K562 (cell line): ENCODE results near the gene PCNX3. TPM values are rescaled to one million over a fixed set of nuclear protein-coding genes. Genes with fewer than 3 reads are reported as not detected.

Experiments
- BHLHE40 ChIP-seq: IDR thresholded peaks from 2 replicates; pipeline ENCODE4 v1.6.1; 2011; ENCODE audit warnings: low read length, improper control_type of control experiment
- CXXC5 ChIP-seq: fragments of 250-450 bp; sonication (Bioruptor Pico); IDR thresholded peaks from 2 replicates; pipeline ENCODE4 v1.8.0; 2022; ENCODE audit warnings: inconsistent platforms, mild to moderate bottlenecking, moderate library complexity
- HEY1 ChIP-seq: fragments of 250-450 bp; sonication (Bioruptor Pico); IDR thresholded peaks from 2 replicates; pipeline ENCODE4 v1.5.0; 2020; ENCODE audit warnings: mild to moderate bottlenecking, moderate library complexity, borderline replicate concordance
- HNRNPL ChIP-seq: fragments of 200-400 bp; formaldehyde crosslinking; IDR thresholded peaks from 2 replicates; pipeline ENCODE4 v1.6.1; 2017; ENCODE audit warnings: low read depth, mild to moderate bottlenecking, low read length
- ILK ChIP-seq: fragments of 450-650 bp; IDR thresholded peaks from 2 replicates; pipeline ENCODE4 v1.6.1; 2016; ENCODE audit warnings: missing genetic modification characterization, low read depth, mild to moderate bottlenecking, missing compliant biosample characterization, moderate library complexity, borderline replicate concordance
- JUND ChIP-seq, 2 experiments: IDR thresholded peaks; 2 replicates in 1 of 2; 3 replicates in 1 of 2; pipeline ENCODE4 v1.6.1; 2011; ENCODE audit warnings: borderline replicate concordance in 2 of 2, low read depth in 2 of 2, low read length in 2 of 2, improper control_type of control experiment in 1 of 2, missing biosample characterization in 1 of 2, missing genetic modification characterization in 1 of 2, missing genetic modification reagents in 1 of 2
- KHSRP ChIP-seq: fragments of 450-650 bp; IDR thresholded peaks from 2 replicates; pipeline ENCODE4 v1.6.1; 2017
- KLF1 ChIP-seq: fragments of 450-650 bp; IDR thresholded peaks from 2 replicates; pipeline ENCODE4 v1.6.1; 2016; ENCODE audit warnings: missing genetic modification characterization, missing compliant biosample characterization
- MAFG ChIP-seq: fragments of 450-650 bp; conservative IDR thresholded peaks from 2 replicates; pipeline ENCODE4 v1.6.1; 2016; ENCODE audit warnings: missing genetic modification characterization, missing compliant biosample characterization
- NFYB ChIP-seq: IDR thresholded peaks from 2 replicates; pipeline ENCODE4 v1.6.1; 2011; ENCODE audit warnings: mild to moderate bottlenecking, moderate library complexity; ENCODE audit not compliant: insufficient read length; ENCODE audit errors: extremely low read depth
- NR2F6 ChIP-seq: fragments of 450-650 bp; formaldehyde crosslinking; IDR thresholded peaks from 2 replicates; pipeline ENCODE4 v1.4.0; 2020; ENCODE audit warnings: mild to moderate bottlenecking
- RAD21 ChIP-seq, 2 experiments: fragments of 250-450 bp in 1 of 2; fragments of 450-650 bp in 1 of 2; sonication (Bioruptor Pico) in 1 of 2; formaldehyde crosslinking in 1 of 2; IDR thresholded peaks in 1 of 2; conservative IDR thresholded peaks in 1 of 2; 2 replicates each; pipeline versions ENCODE4 v1.4.0 to v1.8.0; 2020 to 2022; ENCODE audit warnings: mild to moderate bottlenecking in 2 of 2, moderate library complexity in 1 of 2
- RBM15 ChIP-seq: fragments of 200-400 bp; formaldehyde crosslinking; IDR thresholded peaks from 2 replicates; pipeline ENCODE4 v1.6.1; 2018; ENCODE audit warnings: mild to moderate bottlenecking, low read length, moderate library complexity; ENCODE audit not compliant: insufficient read depth
- RBM17 ChIP-seq: fragments of 200-400 bp; formaldehyde crosslinking; IDR thresholded peaks from 2 replicates; pipeline ENCODE4 v1.6.1; 2017; ENCODE audit warnings: low read depth, mild to moderate bottlenecking, low read length, borderline replicate concordance
- RFX1 ChIP-seq: fragments of 450-650 bp; IDR thresholded peaks from 2 replicates; pipeline ENCODE4 v1.6.1; 2016; ENCODE audit warnings: mild to moderate bottlenecking, moderate library complexity
- TCF3 ChIP-seq: sonication (generic); formaldehyde crosslinking; IDR thresholded peaks from 2 replicates; pipeline ENCODE4 v1.4.0; 2020; ENCODE audit warnings: mild to moderate bottlenecking, missing genetic modification reagents
- U2AF1 ChIP-seq: fragments of 200-400 bp; formaldehyde crosslinking; optimal IDR thresholded peaks from 2 replicates; pipeline ENCODE3; 2017; ENCODE audit warnings: mild to moderate bottlenecking, low read depth, low read length, moderate library complexity
- ZBTB17 ChIP-seq: fragments of 450-650 bp; formaldehyde crosslinking; IDR thresholded peaks from 2 replicates; pipeline ENCODE4 v1.4.0; 2020; ENCODE audit warnings: mild to moderate bottlenecking
- ZNF23 ChIP-seq: fragments of 250-450 bp; sonication (Bioruptor Pico); IDR thresholded peaks from 2 replicates; pipeline ENCODE4 v1.4.0; 2020; ENCODE audit warnings: mild to moderate bottlenecking
- ZNF311 ChIP-seq: fragments of 250-450 bp; sonication (Bioruptor Pico); IDR thresholded peaks from 2 replicates; pipeline ENCODE4 v1.4.0; 2020; ENCODE audit warnings: mild to moderate bottlenecking, moderate library complexity
- ZNF586 ChIP-seq: fragments of 450-650 bp; formaldehyde crosslinking; conservative IDR thresholded peaks from 2 replicates; pipeline ENCODE4 v1.4.0; 2020; ENCODE audit warnings: mild to moderate bottlenecking, moderate library complexity
- polyA plus RNA-seq, 8 experiments: library from polyadenylated mRNA; depleted of rRNA in 4 of 8; stranded (reverse) in 5 of 8; unstranded in 3 of 8; fragments of >200 nt; fragmentation: Nextera tagmentation in 2 of 8; fragmentation: Illumina TruSeq in 1 of 8; extraction: Ambion mirVana in 2 of 8; extraction: Trizol in 1 of 8; gene quantifications; 2 replicates each; pipeline versions ENCODE4 v1.2.1 to v1.2.3, GENCODE V29; 2011 to 2014; ENCODE audit warnings: inconsistent platforms in 1 of 8, missing spikeins in 1 of 8
- total RNA-seq, 7 experiments: library from RNA; depleted of rRNA in 6 of 7; stranded (reverse); fragments of >200 nt in 6 of 7; fragmentation: Illumina TruSeq in 2 of 7; extraction: Trizol in 2 of 7; gene quantifications; 2 replicates each; pipeline versions ENCODE4 v1.2.1 to v1.2.3, GENCODE V29; 2011 to 2021; ENCODE audit warnings: low replicate concordance in 1 of 7
- TF ChIP-seq, protein P1 (sequence below): fragments of 450-650 bp; formaldehyde crosslinking; IDR thresholded peaks from 2 replicates; pipeline ENCODE4 v1.4.0; 2020; ENCODE audit warnings: mild to moderate bottlenecking, moderate library complexity
- TF ChIP-seq, protein P2 (sequence below): fragments of 450-650 bp; formaldehyde crosslinking; IDR thresholded peaks from 2 replicates; pipeline ENCODE4 v1.4.0; 2020; ENCODE audit warnings: mild to moderate bottlenecking, moderate library complexity
- TF ChIP-seq, protein P3 (sequence below), 3 experiments: IDR thresholded peaks in 2 of 3; conservative IDR thresholded peaks in 1 of 3; 2 replicates each; pipeline ENCODE4 v1.5.1; 2011 to 2012; ENCODE audit warnings: low read length in 3 of 3, mild to moderate bottlenecking in 3 of 3, control low read depth in 2 of 3, improper control_type of control experiment in 1 of 3, inconsistent platforms in 1 of 3, low read depth in 1 of 3, mixed read lengths in 1 of 3, moderate library complexity in 1 of 3; ENCODE audit not compliant: insufficient read depth in 2 of 3

Gene PCNX3
- total and polyA plus RNA-seq, 9 of the 15 experiments (the other 6 are each of a cell fraction or from before 2014, with no cell fraction given) = 0.11 to 47.8 (median 12.8) TPM

DNA sequence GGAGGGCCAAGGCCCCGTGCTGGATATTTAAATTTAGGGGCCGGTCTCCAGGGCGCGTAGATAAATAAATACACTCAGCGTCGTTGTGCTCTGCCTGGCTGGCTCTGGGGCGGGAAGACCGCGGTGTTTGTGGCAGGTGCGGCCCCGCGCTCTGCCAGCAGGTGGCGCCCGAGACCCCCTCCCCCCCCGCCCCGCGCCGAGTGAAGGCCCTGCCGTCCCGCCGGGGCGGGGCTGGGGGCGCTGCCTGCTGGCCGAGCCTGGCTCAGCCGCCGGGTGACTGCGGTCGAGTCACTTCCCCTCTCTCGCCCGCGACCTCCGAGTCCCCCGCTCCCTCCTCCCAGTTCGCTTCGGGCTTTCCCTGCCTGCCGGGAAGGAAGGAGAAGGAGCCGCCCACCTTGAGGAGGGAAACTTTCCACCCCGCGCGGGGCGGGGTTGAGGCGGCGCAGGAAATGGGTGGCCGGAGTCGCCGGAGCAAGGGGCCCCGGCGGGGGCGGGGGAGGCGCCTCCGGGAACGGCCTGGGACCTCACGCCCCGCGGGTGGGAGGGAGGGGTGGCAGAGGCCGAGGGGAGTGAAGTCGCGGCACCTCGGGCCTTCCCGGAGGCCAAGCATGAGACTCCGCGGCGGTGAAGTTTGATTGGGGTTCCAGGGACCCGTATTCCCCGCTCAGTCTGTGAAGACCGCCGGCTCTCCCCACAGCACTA lies 41.3 kb upstream of the PCNX3 start (continued):
- TF ChIP-seq BHLHE40 (peak; percentile 82), ZNF311 (CRISPR knock-in tag) (no peak), ZBTB17 (0 out of 2 replicates have a peak, but pooled peaks have one; percentile 27), RFX1 (no peak), KLF1 (tag) (0 out of 2 replicates have a peak, but pooled peaks have one; percentile 28), HEY1 (CRISPR knock-in tag) (no peak), NR2F6 (CRISPR knock-in tag) (no peak), RBM15 (no peak), ILK (tag) (no peak), NFYB (no peak), ZNF586 (CRISPR knock-in tag) (no peak), TCF3 (CRISPR knock-in tag) (peak; percentile 37), ZNF23 (no peak), JUND (IDR thresholded peaks at IDR 0.05; ENCODE audit: borderline replicate concordance, low read depth, low read length) (peak; percentile 69; the same call in 1 of the 2 replicates), JUND (tag; IDR thresholded peaks at IDR 0.05; ENCODE audit: borderline replicate concordance, low read depth, low read length) (no peak; the same call in 2 of the 3 replicates), MAFG (tag) (no peak), U2AF1 (no peak), RBM17 (no peak), RAD21 (CRISPR knock-in tag; conservative IDR thresholded peaks at IDR 0.05 in 1 of 2, IDR thresholded peaks at IDR 0.05 in 1 of 2) (peak; percentile 72 to 74), CXXC5 (CRISPR knock-in tag) (peak; percentile 89), KHSRP (no peak), HNRNPL (no peak)
- TF ChIP-seq, protein P1, sequence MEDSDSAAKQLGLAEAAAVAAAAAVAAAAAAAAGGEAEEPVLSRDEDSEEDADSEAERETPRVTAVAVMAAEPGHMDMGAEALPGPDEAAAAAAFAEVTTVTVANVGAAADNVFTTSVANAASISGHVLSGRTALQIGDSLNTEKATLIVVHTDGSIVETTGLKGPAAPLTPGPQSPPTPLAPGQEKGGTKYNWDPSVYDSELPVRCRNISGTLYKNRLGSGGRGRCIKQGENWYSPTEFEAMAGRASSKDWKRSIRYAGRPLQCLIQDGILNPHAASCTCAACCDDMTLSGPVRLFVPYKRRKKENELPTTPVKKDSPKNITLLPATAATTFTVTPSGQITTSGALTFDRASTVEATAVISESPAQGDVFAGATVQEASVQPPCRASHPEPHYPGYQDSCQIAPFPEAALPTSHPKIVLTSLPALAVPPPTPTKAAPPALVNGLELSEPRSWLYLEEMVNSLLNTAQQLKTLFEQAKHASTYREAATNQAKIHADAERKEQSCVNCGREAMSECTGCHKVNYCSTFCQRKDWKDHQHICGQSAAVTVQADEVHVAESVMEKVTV (CRISPR knock-in tag) = peak; percentile 72
- TF ChIP-seq, protein P2, sequence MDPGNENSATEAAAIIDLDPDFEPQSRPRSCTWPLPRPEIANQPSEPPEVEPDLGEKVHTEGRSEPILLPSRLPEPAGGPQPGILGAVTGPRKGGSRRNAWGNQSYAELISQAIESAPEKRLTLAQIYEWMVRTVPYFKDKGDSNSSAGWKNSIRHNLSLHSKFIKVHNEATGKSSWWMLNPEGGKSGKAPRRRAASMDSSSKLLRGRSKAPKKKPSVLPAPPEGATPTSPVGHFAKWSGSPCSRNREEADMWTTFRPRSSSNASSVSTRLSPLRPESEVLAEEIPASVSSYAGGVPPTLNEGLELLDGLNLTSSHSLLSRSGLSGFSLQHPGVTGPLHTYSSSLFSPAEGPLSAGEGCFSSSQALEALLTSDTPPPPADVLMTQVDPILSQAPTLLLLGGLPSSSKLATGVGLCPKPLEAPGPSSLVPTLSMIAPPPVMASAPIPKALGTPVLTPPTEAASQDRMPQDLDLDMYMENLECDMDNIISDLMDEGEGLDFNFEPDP (CRISPR knock-in tag) = no peak
- TF ChIP-seq, protein P3, sequence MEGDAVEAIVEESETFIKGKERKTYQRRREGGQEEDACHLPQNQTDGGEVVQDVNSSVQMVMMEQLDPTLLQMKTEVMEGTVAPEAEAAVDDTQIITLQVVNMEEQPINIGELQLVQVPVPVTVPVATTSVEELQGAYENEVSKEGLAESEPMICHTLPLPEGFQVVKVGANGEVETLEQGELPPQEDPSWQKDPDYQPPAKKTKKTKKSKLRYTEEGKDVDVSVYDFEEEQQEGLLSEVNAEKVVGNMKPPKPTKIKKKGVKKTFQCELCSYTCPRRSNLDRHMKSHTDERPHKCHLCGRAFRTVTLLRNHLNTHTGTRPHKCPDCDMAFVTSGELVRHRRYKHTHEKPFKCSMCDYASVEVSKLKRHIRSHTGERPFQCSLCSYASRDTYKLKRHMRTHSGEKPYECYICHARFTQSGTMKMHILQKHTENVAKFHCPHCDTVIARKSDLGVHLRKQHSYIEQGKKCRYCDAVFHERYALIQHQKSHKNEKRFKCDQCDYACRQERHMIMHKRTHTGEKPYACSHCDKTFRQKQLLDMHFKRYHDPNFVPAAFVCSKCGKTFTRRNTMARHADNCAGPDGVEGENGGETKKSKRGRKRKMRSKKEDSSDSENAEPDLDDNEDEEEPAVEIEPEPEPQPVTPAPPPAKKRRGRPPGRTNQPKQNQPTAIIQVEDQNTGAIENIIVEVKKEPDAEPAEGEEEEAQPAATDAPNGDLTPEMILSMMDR (IDR thresholded peaks at IDR 0.05 in 2 of 3, conservative IDR thresholded peaks at IDR 0.05 in 1 of 3; ENCODE audit: insufficient read depth in 2 of 3, low read depth in 1 of 3, low read length in 3 of 3) = peak; percentile 86 to 96 (median 87)
